ENCODE data around the gene BUD23.

BUD23 gene

DNA sequence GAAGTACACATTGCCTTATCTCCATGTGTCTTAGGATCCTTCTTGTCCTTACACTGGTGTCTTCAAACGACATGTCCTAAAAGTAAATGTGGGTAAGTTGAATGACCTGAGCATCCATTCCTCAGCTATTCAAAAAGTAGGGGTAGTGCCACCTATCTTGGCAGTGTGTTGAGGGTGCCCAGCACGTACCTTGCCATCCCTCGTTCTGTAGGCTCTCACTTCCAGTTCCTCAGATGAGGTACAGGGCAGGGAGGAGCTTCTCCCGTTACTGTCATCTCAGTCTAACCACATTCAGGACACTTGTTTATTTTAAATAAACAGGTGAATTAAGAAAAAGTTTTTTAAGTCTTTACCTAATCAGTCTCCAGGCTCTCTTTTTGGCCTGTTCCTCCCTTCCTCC, 13.0 kb downstream of the BUD23 start:
- TF ChIP-seq POLR2AphosphoS5 (IDR thresholded peaks at IDR 0.05; ENCODE audit: low read depth, low read length) (no peak), SIN3A (IDR thresholded peaks at IDR 0.05; ENCODE audit: borderline replicate concordance, insufficient read depth, low read length) (no peak), TAF1 (IDR thresholded peaks at IDR 0.05; ENCODE audit: borderline replicate concordance, insufficient read depth, low read length) (no peak), FOXP2 (optimal IDR thresholded peaks at IDR 0.05; ENCODE audit: borderline replicate concordance, extremely low read depth, extremely low read length, insufficient read depth) (no peak)
- TF ChIP-seq, protein P1, sequence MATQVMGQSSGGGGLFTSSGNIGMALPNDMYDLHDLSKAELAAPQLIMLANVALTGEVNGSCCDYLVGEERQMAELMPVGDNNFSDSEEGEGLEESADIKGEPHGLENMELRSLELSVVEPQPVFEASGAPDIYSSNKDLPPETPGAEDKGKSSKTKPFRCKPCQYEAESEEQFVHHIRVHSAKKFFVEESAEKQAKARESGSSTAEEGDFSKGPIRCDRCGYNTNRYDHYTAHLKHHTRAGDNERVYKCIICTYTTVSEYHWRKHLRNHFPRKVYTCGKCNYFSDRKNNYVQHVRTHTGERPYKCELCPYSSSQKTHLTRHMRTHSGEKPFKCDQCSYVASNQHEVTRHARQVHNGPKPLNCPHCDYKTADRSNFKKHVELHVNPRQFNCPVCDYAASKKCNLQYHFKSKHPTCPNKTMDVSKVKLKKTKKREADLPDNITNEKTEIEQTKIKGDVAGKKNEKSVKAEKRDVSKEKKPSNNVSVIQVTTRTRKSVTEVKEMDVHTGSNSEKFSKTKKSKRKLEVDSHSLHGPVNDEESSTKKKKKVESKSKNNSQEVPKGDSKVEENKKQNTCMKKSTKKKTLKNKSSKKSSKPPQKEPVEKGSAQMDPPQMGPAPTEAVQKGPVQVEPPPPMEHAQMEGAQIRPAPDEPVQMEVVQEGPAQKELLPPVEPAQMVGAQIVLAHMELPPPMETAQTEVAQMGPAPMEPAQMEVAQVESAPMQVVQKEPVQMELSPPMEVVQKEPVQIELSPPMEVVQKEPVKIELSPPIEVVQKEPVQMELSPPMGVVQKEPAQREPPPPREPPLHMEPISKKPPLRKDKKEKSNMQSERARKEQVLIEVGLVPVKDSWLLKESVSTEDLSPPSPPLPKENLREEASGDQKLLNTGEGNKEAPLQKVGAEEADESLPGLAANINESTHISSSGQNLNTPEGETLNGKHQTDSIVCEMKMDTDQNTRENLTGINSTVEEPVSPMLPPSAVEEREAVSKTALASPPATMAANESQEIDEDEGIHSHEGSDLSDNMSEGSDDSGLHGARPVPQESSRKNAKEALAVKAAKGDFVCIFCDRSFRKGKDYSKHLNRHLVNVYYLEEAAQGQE (IDR thresholded peaks at IDR 0.05; ENCODE audit: insufficient read depth in 1 of 2, low read depth in 2 of 2, low read length in 2 of 2) = no peak

DNA sequence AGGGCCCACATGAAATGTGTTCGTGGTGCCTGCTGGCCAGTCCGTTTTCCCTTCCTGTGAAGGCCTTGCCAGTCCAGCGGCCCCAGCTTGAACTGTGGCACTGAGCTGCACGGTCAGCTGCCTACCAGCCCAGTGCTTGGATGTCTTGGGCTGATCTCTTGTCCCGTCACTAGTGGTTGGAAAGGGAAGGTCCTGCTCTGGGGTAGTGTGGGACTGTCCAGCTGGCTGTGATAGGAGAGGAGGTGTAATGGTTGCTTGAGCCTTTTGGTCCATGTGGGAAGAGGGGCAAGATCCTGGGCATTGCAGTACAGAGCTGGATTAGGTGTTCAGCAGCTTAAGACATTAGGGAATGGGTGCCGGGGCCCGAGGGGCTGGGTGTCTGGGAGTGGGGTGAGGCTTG, 15.0 kb downstream of the BUD23 start:
- no peak for TF ChIP-seq SIN3A (IDR thresholded peaks at IDR 0.05; ENCODE audit: borderline replicate concordance, insufficient read depth, low read length)

- TF ChIP-seq FOXP2 (optimal IDR thresholded peaks at IDR 0.05; ENCODE audit: borderline replicate concordance, extremely low read depth, extremely low read length, insufficient read depth) = no peak
- TF ChIP-seq, protein P1 (IDR thresholded peaks at IDR 0.05; ENCODE audit: insufficient read depth in 1 of 2, low read depth in 2 of 2, low read length in 2 of 2) = no peak
- no peak for TF ChIP-seq TAF1 (IDR thresholded peaks at IDR 0.05; ENCODE audit: borderline replicate concordance, insufficient read depth, low read length)
- TF ChIP-seq SIN3A (IDR thresholded peaks at IDR 0.05; ENCODE audit: borderline replicate concordance, insufficient read depth, low read length) = no peak
- TF ChIP-seq POLR2AphosphoS5 (IDR thresholded peaks at IDR 0.05; ENCODE audit: low read depth, low read length) = no peak
These were observed 16.1 kb downstream of the BUD23 start for GRCh38 chr7:73699370-73700068.

DNA sequence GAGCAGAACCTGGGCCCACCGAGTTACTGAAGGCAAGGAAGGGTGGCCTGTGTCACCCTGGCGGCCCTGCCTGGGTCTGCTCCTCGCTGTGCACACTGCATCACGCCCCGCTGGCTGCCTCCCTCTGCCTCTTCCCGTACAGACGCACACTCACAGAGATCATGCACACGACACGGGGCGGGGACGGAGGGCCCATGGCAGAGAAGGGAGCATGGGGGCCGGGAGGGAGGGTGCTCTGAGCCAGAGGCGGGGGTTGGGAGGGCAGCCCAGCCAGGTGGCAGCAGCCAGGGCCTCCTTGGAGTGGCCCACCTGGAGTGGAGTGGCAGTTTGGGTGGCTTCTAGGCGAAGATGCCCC, 16.6 kb downstream of the BUD23 start:
- TF ChIP-seq SIN3A (IDR thresholded peaks at IDR 0.05; ENCODE audit: borderline replicate concordance, insufficient read depth, low read length) = no peak
- TF ChIP-seq, protein P1 (IDR thresholded peaks at IDR 0.05; ENCODE audit: insufficient read depth in 1 of 2, low read depth in 2 of 2, low read length in 2 of 2) = no peak
- TF ChIP-seq FOXP2 (optimal IDR thresholded peaks at IDR 0.05; ENCODE audit: borderline replicate concordance, extremely low read depth, extremely low read length, insufficient read depth) = no peak
- no peak for TF ChIP-seq POLR2AphosphoS5 (IDR thresholded peaks at IDR 0.05; ENCODE audit: low read depth, low read length)
- TF ChIP-seq TAF1 (IDR thresholded peaks at IDR 0.05; ENCODE audit: borderline replicate concordance, insufficient read depth, low read length) = no peak

DNA sequence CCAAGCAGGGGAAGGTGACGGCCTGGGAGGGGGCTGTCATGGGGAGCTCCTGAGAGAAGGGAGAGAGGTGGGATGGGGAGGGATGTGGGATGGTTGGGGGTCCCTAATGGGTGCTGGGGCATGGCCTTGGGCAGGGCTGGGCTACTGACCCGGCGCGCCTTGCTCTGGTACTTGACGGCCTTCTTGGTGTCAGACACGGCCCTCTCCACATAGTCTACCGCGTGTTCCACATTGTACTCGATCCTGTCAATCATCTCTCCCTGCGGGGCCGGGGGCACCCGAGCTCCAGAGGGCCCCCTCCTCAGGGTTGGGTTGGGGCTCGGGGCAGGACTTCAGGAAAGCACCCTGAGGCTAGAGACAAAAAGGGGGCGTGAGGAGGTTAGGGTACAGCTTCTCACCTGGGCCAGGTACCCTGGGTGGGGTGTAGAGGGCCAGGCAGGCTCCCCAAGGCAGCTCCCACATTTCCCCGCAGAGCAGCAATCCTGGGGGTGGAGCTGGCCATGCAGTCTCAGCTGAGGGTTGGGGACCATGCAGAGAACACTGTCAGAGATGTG, 17.3 kb downstream of the BUD23 start:
- TF ChIP-seq, protein P1 (IDR thresholded peaks at IDR 0.05; ENCODE audit: insufficient read depth in 1 of 2, low read depth in 2 of 2, low read length in 2 of 2) = no peak
- TF ChIP-seq POLR2AphosphoS5 (IDR thresholded peaks at IDR 0.05; ENCODE audit: low read depth, low read length) (no peak), FOXP2 (optimal IDR thresholded peaks at IDR 0.05; ENCODE audit: borderline replicate concordance, extremely low read depth, extremely low read length, insufficient read depth) (no peak), TAF1 (IDR thresholded peaks at IDR 0.05; ENCODE audit: borderline replicate concordance, insufficient read depth, low read length) (no peak), SIN3A (IDR thresholded peaks at IDR 0.05; ENCODE audit: borderline replicate concordance, insufficient read depth, low read length) (no peak)

Data from PFSK-1 (cell line).